ENCODE measurements around the gene KNDC1. TPM values are rescaled to one million over a fixed set of nuclear protein-coding genes. Genes with fewer than 3 reads are reported as not detected.

Gene KNDC1
- total and polyA plus RNA-seq, 8 donors: 0.05 to 1.7 (median 0.58) TPM; not detected in 1

- intact Hi-C loops (cut with DNase I; ENCODE audit: low total_unique reads): no loop called here
- DNase-seq: no peak
- Histone ChIP-seq H3K36me3 (no peaks in the 10 kb centered on the region), H3K27ac (no peak overlapping the region), H3K4me1 (no peaks in the 10 kb centered on the region), H3K9me3 (no peaks in the 10 kb centered on the region), H3K27me3 (peaks cover 2 to 60% (median 7%) of the 10 kb centered on the region in 3 donors), H3K4me3 (no peak overlapping the region)
- no peak for TF ChIP-seq POLR2A (IDR thresholded peaks at IDR 0.05)
- 78 to 84% (median 79%) methylated on average over 29 to 32 of the region's 32 CpGs for WGBS, 5 donors
These were observed 53.8 kb downstream of the KNDC1 start for GRCh38 chr10:133213641-133214467.

GRCh38 chr10:133214468-133215410, 54.7 kb downstream of the KNDC1 start:
- no peak for DNase-seq
- 75 to 83% (median 79%) methylated on average over 15 to 28 of the region's 28 CpGs for WGBS, 5 donors

GRCh38 chr10:133215586-133215985, 55.6 kb downstream of the KNDC1 start:
- no peaks in the 10 kb centered on the region for H3K4me1 ChIP-seq
- H3K27ac ChIP-seq: no peak overlapping the region
- no peaks in the 10 kb centered on the region for H3K36me3 ChIP-seq
- no peaks in the 10 kb centered on the region for H3K9me3 ChIP-seq
- TF ChIP-seq POLR2A (IDR thresholded peaks at IDR 0.05) (no peak), CTCF (IDR thresholded peaks at IDR 0.05) (no peak), POLR2AphosphoS5 (IDR thresholded peaks at IDR 0.05) (no peak), EP300 (IDR thresholded peaks at IDR 0.05) (no peak)
- H3K27me3 ChIP-seq: peaks cover 2 to 74% (median 24%) of the 10 kb centered on the region in 3 donors
- intact Hi-C loops (cut with DNase I; ENCODE audit: low total_unique reads): no loop called here
- no peak overlapping the region for H3K4me3 ChIP-seq
- DNase-seq: no peak
- WGBS, 5 donors: 90 to 97% (median 92%) methylated on average over 23 to 27 of the region's 27 CpGs

More at GRCh38 chr10:133214468-133215410, 54.7 kb downstream of the KNDC1 start:
- no peaks in the 10 kb centered on the region for H3K9me3 ChIP-seq
- H3K36me3 ChIP-seq: no peaks in the 10 kb centered on the region
- no peak overlapping the region for H3K27ac ChIP-seq
- peaks cover 2 to 69% (median 16%) of the 10 kb centered on the region in 3 donors for H3K27me3 ChIP-seq
- intact Hi-C loops (cut with DNase I; ENCODE audit: low total_unique reads): no loop called here
- no peaks in the 10 kb centered on the region for H3K4me1 ChIP-seq
- no peak for TF ChIP-seq POLR2A (IDR thresholded peaks at IDR 0.05)
- TF ChIP-seq POLR2AphosphoS5 (IDR thresholded peaks at IDR 0.05): no peak
- no peak for TF ChIP-seq EP300 (IDR thresholded peaks at IDR 0.05)
- no peak overlapping the region for H3K4me3 ChIP-seq

GRCh38 chr10:133216776-133217175, 56.8 kb downstream of the KNDC1 start:
- 82 to 87% (median 85%) methylated on average over 26 of the region's 26 CpGs for WGBS, 5 donors

More at GRCh38 chr10:133216776-133217175, 56.8 kb downstream of the KNDC1 start:
- Histone ChIP-seq H3K9me3 (no peaks in the 10 kb centered on the region), H3K4me1 (no peaks in the 10 kb centered on the region), H3K27me3 (peaks cover 2 to 73% (median 25%) of the 10 kb centered on the region in 3 donors), H3K4me3 (no peak overlapping the region), H3K27ac (no peak overlapping the region), H3K36me3 (no peaks in the 10 kb centered on the region)
- no peak for DNase-seq
- intact Hi-C loops (cut with DNase I; ENCODE audit: low total_unique reads): no loop called here
- no peak for TF ChIP-seq POLR2A (IDR thresholded peaks at IDR 0.05)
- TF ChIP-seq EP300 (IDR thresholded peaks at IDR 0.05): no peak
- no peak for TF ChIP-seq POLR2AphosphoS5 (IDR thresholded peaks at IDR 0.05)
- no peak for TF ChIP-seq CTCF (IDR thresholded peaks at IDR 0.05)
